HG03103 (cell line): ENCODE measurements around the gene KDM8.
A peak's percentile ranks its signal among the peaks of the same experiment; 100 is the strongest.
"Not testable (repeated sequence)": the region's sequence is repeated elsewhere in the genome, so short reads cannot be mapped to it uniquely, and the experiment has no call there.

Experiments
- ATAC-seq: cut with Tn5 transposase; IDR thresholded peaks from one replicate; pipeline ENCODE4 v1.9.1; 2021; ENCODE audit warnings: low read depth; ENCODE audit not compliant: unreplicated experiment

KDM8 gene

GRCh38 chr16:27240948-27241531 lies 37.7 kb downstream of the KDM8 start:
- ATAC-seq: no peak

- no peak for ATAC-seq
Observed at GRCh38 chr16:27241658-27242057, 38.3 kb downstream of the KDM8 start.

DNA sequence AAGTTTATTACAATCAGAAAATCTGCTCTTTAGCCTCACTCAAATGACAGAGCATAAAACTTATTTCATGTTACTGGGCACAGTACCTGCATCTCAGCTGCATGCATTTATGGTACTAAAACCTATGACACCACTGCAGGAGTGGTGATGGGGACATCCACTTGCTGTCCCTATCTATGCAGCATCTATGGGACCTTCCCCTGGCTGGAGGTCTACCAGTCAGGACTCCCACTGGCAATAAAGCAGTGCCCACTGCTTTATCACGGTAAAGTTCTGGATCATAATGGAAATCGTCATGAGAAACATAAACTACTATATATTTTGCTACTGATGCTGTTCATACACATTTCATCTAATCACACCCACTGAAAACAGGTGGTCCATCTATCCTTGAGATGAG lies 39.1 kb downstream of the KDM8 start:
- no peak for ATAC-seq

- ATAC-seq: no peak
Observed at GRCh38 chr16:27242868-27243590, 39.7 kb downstream of the KDM8 start.

DNA sequence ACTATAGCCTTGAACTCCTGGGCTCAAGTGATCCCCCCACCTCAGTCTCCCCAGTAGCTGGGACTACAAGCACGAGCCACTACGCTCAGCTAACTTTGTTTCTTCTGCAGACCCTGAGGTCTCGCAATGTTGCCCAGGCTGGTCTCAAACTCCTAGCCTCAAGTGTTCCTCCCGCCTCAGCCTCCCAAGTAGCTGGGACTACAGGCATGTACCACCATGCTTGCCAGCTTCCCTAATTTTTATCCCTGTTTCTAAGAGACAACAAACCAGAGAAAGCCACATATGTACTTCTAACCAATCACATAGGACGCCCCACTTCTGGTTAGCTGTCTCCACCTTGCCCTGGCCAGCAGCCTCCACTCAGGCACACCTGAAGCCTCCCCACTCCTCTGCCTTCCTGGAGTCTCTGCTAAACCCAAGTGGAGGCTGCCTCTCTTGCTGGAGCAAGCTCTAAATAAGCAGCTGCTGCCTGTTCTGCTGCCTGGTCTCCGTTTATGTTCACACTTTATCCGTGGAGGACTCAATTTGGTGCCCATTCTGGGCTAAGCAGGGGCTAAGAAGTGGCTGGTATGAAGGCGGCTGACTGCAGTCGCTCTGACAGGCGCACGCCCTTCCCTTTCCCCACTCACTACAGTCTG lies 40.5 kb downstream of the KDM8 start:
- ATAC-seq: no peak

GRCh38 chr16:27244363-27244755 lies 41.0 kb downstream of the KDM8 start:
- no peak for ATAC-seq

- no peak for ATAC-seq
Observed at GRCh38 chr16:27245276-27246172, 42.2 kb downstream of the KDM8 start.

GRCh38 chr16:27246439-27246838 lies 43.1 kb downstream of the KDM8 start:
- ATAC-seq: no peak

- not testable (repeated sequence) for ATAC-seq
Observed at GRCh38 chr16:27247076-27247475, 43.8 kb downstream of the KDM8 start.

DNA sequence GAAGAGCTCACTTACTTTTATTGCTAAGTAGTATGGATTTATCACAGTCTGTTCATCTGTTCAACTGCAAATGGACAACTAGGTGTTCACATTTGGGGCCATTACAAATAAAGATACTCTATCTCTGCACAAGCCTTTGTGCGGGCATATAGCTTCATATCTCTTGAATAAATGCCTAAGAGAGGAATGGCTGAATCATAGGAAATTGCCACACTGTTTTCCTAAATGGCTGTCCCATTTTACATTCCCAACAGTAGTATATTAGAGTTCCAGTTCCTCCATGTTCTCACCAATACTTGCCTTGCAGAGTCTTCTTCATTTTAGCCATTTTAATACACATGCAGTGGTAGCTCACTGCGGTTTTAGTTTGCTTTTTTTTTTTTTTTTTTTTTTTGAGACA lies 44.7 kb downstream of the KDM8 start:
- no peak for ATAC-seq

DNA sequence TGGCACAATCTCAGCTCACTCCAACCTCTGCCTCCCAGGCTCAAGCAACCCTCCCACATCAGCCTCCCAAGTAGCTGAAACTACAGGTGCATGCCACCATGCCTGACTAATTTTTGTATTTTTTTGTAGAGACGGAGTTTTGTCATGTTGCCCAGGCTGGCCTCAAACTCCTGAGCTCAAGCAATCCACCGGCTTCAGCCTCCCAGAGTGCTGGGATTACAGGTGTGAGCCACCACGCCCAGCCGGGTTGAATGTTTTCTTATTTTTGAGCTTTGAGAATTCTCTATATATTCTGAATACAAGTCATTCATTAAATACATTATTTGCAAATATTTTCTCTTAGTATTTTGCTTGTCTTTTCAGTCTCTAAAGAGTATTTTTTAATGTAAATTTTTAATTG lies 45.6 kb downstream of the KDM8 start:
- not testable (repeated sequence) for ATAC-seq

GRCh38 chr16:27251541-27252205 lies 48.3 kb downstream of the KDM8 start:
- ATAC-seq: no peak

- ATAC-seq: no peak
Observed at GRCh38 chr16:27252206-27252585, 48.9 kb downstream of the KDM8 start.

DNA sequence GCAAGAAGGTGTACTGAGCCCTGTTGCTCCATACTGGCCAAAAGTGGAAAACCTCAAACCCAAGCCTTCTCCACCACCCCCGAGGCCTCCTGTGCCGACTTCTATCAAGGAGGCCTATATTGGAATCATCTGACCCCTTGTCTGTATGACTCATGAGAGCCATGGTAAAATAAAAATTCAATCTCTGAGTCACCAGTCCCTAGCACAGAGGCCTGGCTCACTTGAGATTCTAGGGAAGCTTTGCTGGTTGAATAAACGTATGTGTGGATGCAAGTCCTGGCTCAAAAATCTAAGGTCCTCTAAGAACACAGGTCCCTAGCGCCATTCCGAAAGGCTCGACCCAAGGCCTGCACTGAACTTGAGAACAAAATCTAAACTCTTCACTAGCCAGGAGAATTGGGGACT lies 50.2 kb downstream of the KDM8 start:
- ATAC-seq: no peak

- peak; percentile 65 for ATAC-seq
Observed at GRCh38 chr16:27254262-27254811, 51.0 kb downstream of the KDM8 start.

- no peak for ATAC-seq
Observed at GRCh38 chr16:27256861-27257260, 53.5 kb downstream of the KDM8 start.

- no peak for ATAC-seq
Observed at GRCh38 chr16:27257271-27257670, 53.9 kb downstream of the KDM8 start.

DNA sequence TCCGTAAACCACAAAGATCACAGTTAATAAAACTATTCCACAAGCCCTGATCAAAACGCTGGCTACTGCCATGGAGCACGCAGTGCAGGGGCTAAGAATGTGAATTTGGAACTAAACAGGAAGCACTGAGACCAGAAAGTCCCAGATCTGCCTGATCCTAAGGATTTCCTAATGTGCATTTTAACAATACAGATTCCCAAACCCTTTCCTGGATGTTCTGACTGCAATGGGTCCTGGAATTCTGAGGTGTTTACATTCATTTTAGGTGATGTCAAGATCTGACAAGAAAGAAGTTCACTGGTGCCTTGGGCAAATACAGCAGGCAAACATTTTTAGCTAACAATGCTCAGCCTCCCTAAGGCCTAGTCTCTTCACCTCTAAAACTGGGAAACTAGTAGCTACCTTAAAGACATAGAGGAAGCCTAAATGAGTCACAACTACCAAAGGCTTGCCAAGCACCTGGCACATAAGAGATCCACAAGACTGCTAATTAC lies 55.0 kb downstream of the KDM8 start:
- ATAC-seq: no peak

GRCh38 chr16:27259710-27260109 lies 56.4 kb downstream of the KDM8 start:
- ATAC-seq: no peak

GRCh38 chr16:27262904-27263423 lies 59.6 kb downstream of the KDM8 start:
- not testable (repeated sequence) for ATAC-seq
